HepG2 (cell line): Measurements from ENCODE around the gene RPS5. TPM values are rescaled to one million over a fixed set of nuclear protein-coding genes. Genes with fewer than 3 reads are reported as not detected.

Experiments used
- CBX5 ChIP-seq: sonication (generic); formaldehyde crosslinking; IDR thresholded peaks from 2 replicates; pipeline ENCODE4 v1.4.0; 2020; ENCODE audit warnings: missing genetic modification reagents, borderline replicate concordance
- DMTF1 ChIP-seq: sonication (generic); formaldehyde crosslinking; IDR thresholded peaks from 2 replicates; pipeline ENCODE4 v1.4.0; 2020; ENCODE audit warnings: mild to moderate bottlenecking, missing genetic modification reagents
- HDAC2 ChIP-seq: sonication (generic); formaldehyde crosslinking; IDR thresholded peaks from 2 replicates; pipeline ENCODE4 v1.4.0; 2020; ENCODE audit warnings: missing genetic modification reagents
- KDM4B ChIP-seq: sonication (generic); formaldehyde crosslinking; IDR thresholded peaks from 2 replicates; pipeline ENCODE4 v1.4.0; 2020; ENCODE audit warnings: missing genetic modification reagents
- KMT2B ChIP-seq: IDR thresholded peaks from 2 replicates; pipeline ENCODE4 v1.6.1; 2016; ENCODE audit warnings: missing genetic modification reagents, missing compliant biosample characterization
- NFRKB ChIP-seq: fragments of 450-650 bp; IDR thresholded peaks from 2 replicates; pipeline ENCODE4 v1.6.1; 2017
- PAX8 ChIP-seq: sonication (generic); formaldehyde crosslinking; IDR thresholded peaks from 2 replicates; pipeline ENCODE4 v1.8.0; 2022; ENCODE audit warnings: mild to moderate bottlenecking, missing genetic modification reagents, borderline replicate concordance
- SP140L ChIP-seq: sonication (generic); formaldehyde crosslinking; IDR thresholded peaks from 2 replicates; pipeline ENCODE4 v1.4.0; 2020; ENCODE audit warnings: missing genetic modification reagents, borderline replicate concordance
- TMF1 ChIP-seq: sonication (generic); formaldehyde crosslinking; IDR thresholded peaks from 2 replicates; pipeline ENCODE4 v1.8.1; 2022; ENCODE audit warnings: low read depth, missing genetic modification reagents
- ZBTB7A ChIP-seq: sonication (generic); formaldehyde crosslinking; IDR thresholded peaks from 2 replicates; pipeline ENCODE4 v1.8.0; 2022; ENCODE audit warnings: mild to moderate bottlenecking, missing genetic modification reagents
- ZBTB8A ChIP-seq: sonication (generic); formaldehyde crosslinking; IDR thresholded peaks from 2 replicates; pipeline ENCODE4 v1.4.0; 2020; ENCODE audit warnings: mild to moderate bottlenecking, low read depth, missing genetic modification reagents, borderline replicate concordance
- ZMYM4 ChIP-seq: sonication (generic); formaldehyde crosslinking; IDR thresholded peaks from 2 replicates; pipeline ENCODE4 v1.8.1; 2023; ENCODE audit warnings: mild to moderate bottlenecking, missing genetic modification reagents
- ZNF124 ChIP-seq: sonication (generic); formaldehyde crosslinking; IDR thresholded peaks from 2 replicates; pipeline ENCODE4 v1.4.0; 2020; ENCODE audit warnings: missing genetic modification reagents
- ZNF530 ChIP-seq: sonication (generic); formaldehyde crosslinking; IDR thresholded peaks from 2 replicates; pipeline ENCODE4 v1.5.0; 2020; ENCODE audit warnings: low read depth, mild to moderate bottlenecking, missing genetic modification reagents
- ZNF546 ChIP-seq: sonication (generic); formaldehyde crosslinking; conservative IDR thresholded peaks from 2 replicates; pipeline ENCODE4 v1.8.1; 2023; ENCODE audit warnings: mild to moderate bottlenecking, missing genetic modification reagents
- ZNF563 ChIP-seq: sonication (generic); formaldehyde crosslinking; IDR thresholded peaks from 2 replicates; pipeline ENCODE4 v1.8.0; 2022; ENCODE audit warnings: mild to moderate bottlenecking, moderate library complexity, missing genetic modification reagents
- ZNF761 ChIP-seq: sonication (generic); formaldehyde crosslinking; conservative IDR thresholded peaks from 2 replicates; pipeline ENCODE4 v1.4.0; 2020; ENCODE audit warnings: mild to moderate bottlenecking, missing genetic modification reagents
- ZNF773 ChIP-seq: sonication (generic); formaldehyde crosslinking; IDR thresholded peaks from 2 replicates; pipeline ENCODE4 v1.4.0; 2020; ENCODE audit warnings: missing genetic modification reagents, borderline replicate concordance
- ZNF784 ChIP-seq: sonication (generic); formaldehyde crosslinking; IDR thresholded peaks from 2 replicates; pipeline ENCODE4 v1.5.1; 2020; ENCODE audit warnings: missing genetic modification reagents, mild to moderate bottlenecking, borderline replicate concordance
- ZNF841 ChIP-seq: sonication (generic); formaldehyde crosslinking; IDR thresholded peaks from 2 replicates; pipeline ENCODE4 v1.8.1; 2023; ENCODE audit warnings: missing genetic modification reagents, borderline replicate concordance
- ZNF850 ChIP-seq: sonication (generic); formaldehyde crosslinking; conservative IDR thresholded peaks from 2 replicates; pipeline ENCODE4 v1.9.0; 2021; ENCODE audit warnings: mild to moderate bottlenecking, missing genetic modification reagents
- polyA plus RNA-seq, 8 experiments: library from polyadenylated mRNA; depleted of rRNA in 3 of 8; stranded (reverse) in 7 of 8; unstranded in 1 of 8; fragments of >200 nt; fragmentation: Illumina TruSeq in 4 of 8; extraction: Trizol in 4 of 8; gene quantifications; 2 replicates each; pipeline versions ENCODE4 v1.2.1 to v1.2.3, GENCODE V29; 2011 to 2016; ENCODE audit warnings: low read depth in 4 of 8, missing spikeins in 1 of 8, mixed read lengths in 1 of 8; ENCODE audit not compliant: insufficient read depth in 1 of 8
- total RNA-seq, 5 experiments: library from RNA; depleted of rRNA; stranded (reverse); fragments of >200 nt; fragmentation: Illumina TruSeq; extraction: Trizol; gene quantifications; 2 replicates each; pipeline ENCODE4 v1.2.3, GENCODE V29; 2016; ENCODE audit warnings: low read depth in 1 of 5
- TF ChIP-seq, protein P1 (sequence below): sonication (generic); formaldehyde crosslinking; IDR thresholded peaks from 2 replicates; pipeline ENCODE4 v1.5.1; 2020; ENCODE audit warnings: missing genetic modification reagents, mild to moderate bottlenecking, borderline replicate concordance
- TF ChIP-seq, protein P2 (sequence below): sonication (generic); formaldehyde crosslinking; IDR thresholded peaks from 2 replicates; pipeline ENCODE4 v1.4.0; 2020; ENCODE audit warnings: low read depth, mild to moderate bottlenecking, missing genetic modification reagents

RPS5 gene
- total and polyA plus RNA-seq, 2 of the 13 experiments (the other 11 are each of a cell fraction or from before 2014, with no cell fraction given), result 1,544 to 4,408 TPM

DNA sequence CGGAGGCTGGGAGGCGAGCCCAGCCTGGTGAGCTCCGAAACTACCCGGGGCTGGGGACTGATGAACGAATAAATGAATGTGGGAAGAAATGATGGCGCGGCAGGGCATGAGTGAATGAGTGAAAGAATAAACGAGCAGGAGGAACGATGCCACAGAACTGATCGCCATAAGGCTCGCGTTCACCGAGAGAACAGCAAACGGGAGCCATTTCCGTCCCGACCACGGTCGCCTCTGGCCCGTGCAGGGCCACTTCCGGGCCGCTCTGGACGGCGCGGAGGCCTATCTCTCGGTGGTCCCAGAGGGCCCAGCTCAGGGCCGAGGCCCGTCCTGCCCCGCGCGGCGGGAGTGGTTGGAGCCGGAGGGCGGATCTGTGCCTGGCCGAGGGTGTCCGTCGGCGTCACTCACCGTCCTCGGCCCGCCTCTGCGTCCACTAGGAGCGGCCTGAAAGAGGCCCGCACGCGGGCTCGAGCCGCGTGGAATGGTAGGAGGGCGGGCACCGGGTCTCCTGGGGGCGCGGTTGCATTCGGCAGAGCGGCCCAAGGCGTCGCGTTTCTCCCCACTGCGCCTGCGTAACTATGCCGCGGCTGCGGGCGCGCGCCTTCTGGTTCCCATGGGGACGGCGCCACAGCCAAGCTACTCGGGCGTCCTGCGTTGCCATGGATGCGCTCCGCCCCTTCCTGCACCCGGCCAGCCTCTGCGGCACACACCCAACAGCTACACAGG lies 24.6 kb upstream of the RPS5 start, which contains the start of gene ZNF497 (continued):
- TF ChIP-seq, protein P1, sequence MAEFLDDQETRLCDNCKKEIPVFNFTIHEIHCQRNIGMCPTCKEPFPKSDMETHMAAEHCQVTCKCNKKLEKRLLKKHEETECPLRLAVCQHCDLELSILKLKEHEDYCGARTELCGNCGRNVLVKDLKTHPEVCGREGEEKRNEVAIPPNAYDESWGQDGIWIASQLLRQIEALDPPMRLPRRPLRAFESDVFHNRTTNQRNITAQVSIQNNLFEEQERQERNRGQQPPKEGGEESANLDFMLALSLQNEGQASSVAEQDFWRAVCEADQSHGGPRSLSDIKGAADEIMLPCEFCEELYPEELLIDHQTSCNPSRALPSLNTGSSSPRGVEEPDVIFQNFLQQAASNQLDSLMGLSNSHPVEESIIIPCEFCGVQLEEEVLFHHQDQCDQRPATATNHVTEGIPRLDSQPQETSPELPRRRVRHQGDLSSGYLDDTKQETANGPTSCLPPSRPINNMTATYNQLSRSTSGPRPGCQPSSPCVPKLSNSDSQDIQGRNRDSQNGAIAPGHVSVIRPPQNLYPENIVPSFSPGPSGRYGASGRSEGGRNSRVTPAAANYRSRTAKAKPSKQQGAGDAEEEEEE (CRISPR knock-in tag), result no peak
- 0 out of 2 replicates have a peak, but pooled peaks have one; percentile 25 for TF ChIP-seq SP140L
- TF ChIP-seq, protein P2, sequence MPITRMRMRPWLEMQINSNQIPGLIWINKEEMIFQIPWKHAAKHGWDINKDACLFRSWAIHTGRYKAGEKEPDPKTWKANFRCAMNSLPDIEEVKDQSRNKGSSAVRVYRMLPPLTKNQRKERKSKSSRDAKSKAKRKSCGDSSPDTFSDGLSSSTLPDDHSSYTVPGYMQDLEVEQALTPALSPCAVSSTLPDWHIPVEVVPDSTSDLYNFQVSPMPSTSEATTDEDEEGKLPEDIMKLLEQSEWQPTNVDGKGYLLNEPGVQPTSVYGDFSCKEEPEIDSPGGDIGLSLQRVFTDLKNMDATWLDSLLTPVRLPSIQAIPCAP (CRISPR knock-in tag), result no peak
- TF ChIP-seq PAX8 (CRISPR knock-in tag), result no peak; the same call in 1 of the 2 replicates
- TF ChIP-seq ZNF546 (CRISPR knock-in tag), result 0 out of 2 replicates have a peak, but pooled peaks have one; percentile 37
- TF ChIP-seq NFRKB, result no peak
- no peak for TF ChIP-seq ZNF841 (CRISPR knock-in tag)
- peak; percentile 91 for TF ChIP-seq KMT2B (CRISPR knock-in tag)
- no peak; the same call in 1 of the 2 replicates for TF ChIP-seq ZNF563 (CRISPR knock-in tag)
- no peak for TF ChIP-seq ZBTB7A (CRISPR knock-in tag)
- TF ChIP-seq CBX5 (CRISPR knock-in tag), result peak; percentile 21; the same call in 1 of the 2 replicates
- no peak for TF ChIP-seq ZMYM4 (CRISPR knock-in tag)
- TF ChIP-seq ZBTB8A (CRISPR knock-in tag), result no peak
- no peak for TF ChIP-seq TMF1
- 0 out of 2 replicates have a peak, but pooled peaks have one; percentile 91 for TF ChIP-seq ZNF124 (CRISPR knock-in tag)
- peak; percentile 79; the same call in 1 of the 2 replicates for TF ChIP-seq ZNF850 (CRISPR knock-in tag)
- TF ChIP-seq ZNF530 (CRISPR knock-in tag), result no peak
- no peak for TF ChIP-seq DMTF1 (CRISPR knock-in tag)
- no peak for TF ChIP-seq KDM4B
- TF ChIP-seq ZNF784 (CRISPR knock-in tag), result peak; percentile 45; the same call in 1 of the 2 replicates
- peak; percentile 82 for TF ChIP-seq HDAC2
- TF ChIP-seq ZNF761 (CRISPR knock-in tag), result 0 out of 2 replicates have a peak, but pooled peaks have one; percentile 38
- no peak for TF ChIP-seq ZNF773 (CRISPR knock-in tag)
